HG03095 (cell line): ENCODE data around the gene NAV2.

Experiments used
- ATAC-seq: cut with Tn5 transposase; IDR thresholded peaks from one replicate; pipeline ENCODE4 v1.9.1; 2021; ENCODE audit warnings: moderate library complexity; ENCODE audit not compliant: unreplicated experiment

Gene NAV2

GRCh38 chr11:19963697-19964387 lies 251.2 kb downstream of the NAV2 start:
- no peak for ATAC-seq

- ATAC-seq: no peak
These were observed 253.8 kb downstream of the NAV2 start for GRCh38 chr11:19966441-19966840.

GRCh38 chr11:19966927-19967326 lies 254.3 kb downstream of the NAV2 start:
- no peak for ATAC-seq

- no peak for ATAC-seq
These were observed 255.2 kb downstream of the NAV2 start for GRCh38 chr11:19967787-19968186.

GRCh38 chr11:19968860-19969259 lies 256.2 kb downstream of the NAV2 start:
- ATAC-seq: no peak

GRCh38 chr11:19970944-19971343 lies 258.3 kb downstream of the NAV2 start:
- ATAC-seq: no peak

- ATAC-seq: no peak
These were observed 259.5 kb downstream of the NAV2 start for GRCh38 chr11:19972091-19972490.

- ATAC-seq: no peak
These were observed 260.0 kb downstream of the NAV2 start for GRCh38 chr11:19972651-19973050.

GRCh38 chr11:19973136-19973635 lies 260.5 kb downstream of the NAV2 start:
- ATAC-seq: no peak

GRCh38 chr11:19974886-19975285 lies 262.2 kb downstream of the NAV2 start:
- ATAC-seq: no peak

- no peak for ATAC-seq
These were observed 262.9 kb downstream of the NAV2 start for GRCh38 chr11:19975414-19975990.

GRCh38 chr11:19976281-19976941 lies 263.8 kb downstream of the NAV2 start:
- ATAC-seq: no peak

GRCh38 chr11:19977941-19978340 lies 265.3 kb downstream of the NAV2 start:
- no peak for ATAC-seq

GRCh38 chr11:19978668-19979518 lies 266.3 kb downstream of the NAV2 start:
- peak; percentile 79 for ATAC-seq

- ATAC-seq: peak; percentile 72
These were observed 266.8 kb downstream of the NAV2 start for GRCh38 chr11:19979519-19979845.

- no peak for ATAC-seq
These were observed 267.8 kb downstream of the NAV2 start for GRCh38 chr11:19980388-19980787.

- no peak for ATAC-seq
These were observed 268.5 kb downstream of the NAV2 start for GRCh38 chr11:19980957-19981669.

GRCh38 chr11:19982774-19983495 lies 270.3 kb downstream of the NAV2 start:
- no peak for ATAC-seq

GRCh38 chr11:19984048-19984742 lies 271.6 kb downstream of the NAV2 start:
- no peak for ATAC-seq
